Measurements from ENCODE around the gene VTI1A. TPM values are rescaled to one million over a fixed set of nuclear protein-coding genes. Genes with fewer than 3 reads are reported as not detected.

VTI1A gene
- total RNA-seq, 4 donors from 2014 or later, result 27.0 to 61.3 (median 49.8) TPM

DNA sequence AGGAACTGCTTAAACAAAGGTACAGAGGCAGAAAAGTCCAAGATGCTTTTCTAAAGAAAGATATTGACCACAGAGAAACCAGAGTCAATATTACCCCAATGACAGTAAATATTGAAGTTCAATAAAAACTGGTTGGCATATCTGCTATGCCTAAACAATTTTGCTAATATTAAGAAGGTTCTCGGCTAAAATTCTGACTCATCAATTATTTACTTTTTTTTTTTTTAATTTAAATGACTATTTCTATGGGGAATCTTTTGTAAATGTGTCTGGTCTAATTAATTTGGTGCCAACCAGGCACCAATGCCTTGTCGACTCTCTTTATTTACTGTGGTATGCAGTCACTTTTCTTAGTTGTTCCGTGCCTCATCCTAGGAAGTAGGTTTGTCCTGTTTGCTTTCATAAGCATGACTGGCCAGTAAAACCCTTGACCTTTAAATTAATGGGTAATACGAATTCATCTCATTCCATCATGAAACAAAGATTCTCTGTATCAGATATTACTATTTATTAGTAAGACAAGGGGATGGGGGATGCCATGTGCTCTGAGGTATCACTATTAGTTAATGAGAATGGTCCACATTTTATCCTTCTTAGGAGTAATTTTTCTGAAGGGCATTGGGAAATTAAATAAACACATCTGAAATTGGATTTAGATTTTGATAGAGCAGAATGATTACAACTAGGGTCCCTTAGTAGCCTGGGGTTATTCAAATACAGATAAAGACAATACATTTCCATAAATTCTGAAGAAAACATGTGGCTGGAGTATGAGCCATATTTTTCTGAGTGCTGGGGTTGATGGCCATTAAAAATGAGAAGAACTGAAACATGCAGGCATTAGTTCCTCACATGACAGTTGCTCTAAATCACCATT, 154.4 kb downstream of the VTI1A start:
- Histone ChIP-seq H3K27ac (no peak overlapping the region), H3K4me3 (no peak overlapping the region), H3K9me3 (no peaks in the 10 kb centered on the region), H3K27me3 (no peaks in the 10 kb centered on the region), H3K4me1 (no peaks in the 10 kb centered on the region), H3K36me3 (no peaks in the 10 kb centered on the region)
- TF ChIP-seq, protein P1, sequence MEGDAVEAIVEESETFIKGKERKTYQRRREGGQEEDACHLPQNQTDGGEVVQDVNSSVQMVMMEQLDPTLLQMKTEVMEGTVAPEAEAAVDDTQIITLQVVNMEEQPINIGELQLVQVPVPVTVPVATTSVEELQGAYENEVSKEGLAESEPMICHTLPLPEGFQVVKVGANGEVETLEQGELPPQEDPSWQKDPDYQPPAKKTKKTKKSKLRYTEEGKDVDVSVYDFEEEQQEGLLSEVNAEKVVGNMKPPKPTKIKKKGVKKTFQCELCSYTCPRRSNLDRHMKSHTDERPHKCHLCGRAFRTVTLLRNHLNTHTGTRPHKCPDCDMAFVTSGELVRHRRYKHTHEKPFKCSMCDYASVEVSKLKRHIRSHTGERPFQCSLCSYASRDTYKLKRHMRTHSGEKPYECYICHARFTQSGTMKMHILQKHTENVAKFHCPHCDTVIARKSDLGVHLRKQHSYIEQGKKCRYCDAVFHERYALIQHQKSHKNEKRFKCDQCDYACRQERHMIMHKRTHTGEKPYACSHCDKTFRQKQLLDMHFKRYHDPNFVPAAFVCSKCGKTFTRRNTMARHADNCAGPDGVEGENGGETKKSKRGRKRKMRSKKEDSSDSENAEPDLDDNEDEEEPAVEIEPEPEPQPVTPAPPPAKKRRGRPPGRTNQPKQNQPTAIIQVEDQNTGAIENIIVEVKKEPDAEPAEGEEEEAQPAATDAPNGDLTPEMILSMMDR (IDR thresholded peaks at IDR 0.05), result no peak
- no peak for TF ChIP-seq POLR2A (IDR thresholded peaks at IDR 0.05)
- WGBS, 2 donors, result 82 to 87% methylated on average over 4 of the region's 4 CpGs
- intact Hi-C loops (cut with DNase I), result no loop called here
- DNase-seq, result no peak

GRCh38 chr10:112603062-112603461, 156.0 kb downstream of the VTI1A start:
- 70 to 91% methylated on average over 2 of the region's 2 CpGs for WGBS, 2 donors
- H3K27me3 ChIP-seq, result no peaks in the 10 kb centered on the region
- DNase-seq, result no peak
- intact Hi-C loops (cut with DNase I), result no loop called here
- no peak overlapping the region for H3K4me3 ChIP-seq
- H3K4me1 ChIP-seq, result no peaks in the 10 kb centered on the region
- no peaks in the 10 kb centered on the region for H3K9me3 ChIP-seq
- no peaks in the 10 kb centered on the region for H3K36me3 ChIP-seq
- TF ChIP-seq POLR2A (IDR thresholded peaks at IDR 0.05), result no peak
- TF ChIP-seq, protein P1 (IDR thresholded peaks at IDR 0.05), result no peak
- H3K27ac ChIP-seq, result no peak overlapping the region

GRCh38 chr10:112605063-112605462, 158.0 kb downstream of the VTI1A start:
- Histone ChIP-seq H3K9me3 (no peaks in the 10 kb centered on the region), H3K36me3 (no peaks in the 10 kb centered on the region), H3K27me3 (no peaks in the 10 kb centered on the region), H3K4me1 (no peaks in the 10 kb centered on the region), H3K27ac (no peak overlapping the region), H3K4me3 (no peak overlapping the region)
- no peak for DNase-seq
- WGBS, 2 donors, result 68 to 78% methylated on average over 4 to 5 of the region's 5 CpGs
- no peak for TF ChIP-seq POLR2A (IDR thresholded peaks at IDR 0.05)
- TF ChIP-seq, protein P1 (IDR thresholded peaks at IDR 0.05), result no peak
- intact Hi-C loops (cut with DNase I), result no loop called here

- 95 to 100% methylated on average over 2 of the region's 2 CpGs for WGBS, 2 donors
- H3K9me3 ChIP-seq, result no peaks in the 10 kb centered on the region
- intact Hi-C loops (cut with DNase I), result no loop called here
- no peak for DNase-seq
- H3K27ac ChIP-seq, result no peak overlapping the region
- no peaks in the 10 kb centered on the region for H3K4me1 ChIP-seq
- H3K27me3 ChIP-seq, result no peaks in the 10 kb centered on the region
- no peaks in the 10 kb centered on the region for H3K36me3 ChIP-seq
- TF ChIP-seq, protein P1 (IDR thresholded peaks at IDR 0.05), result no peak
- no peak for TF ChIP-seq POLR2A (IDR thresholded peaks at IDR 0.05)
- no peak overlapping the region for H3K4me3 ChIP-seq
Observed at GRCh38 chr10:112607506-112607905, 160.5 kb downstream of the VTI1A start.

- whole genome bisulfite sequencing, 2 donors, result 85 to 90% methylated on average over 7 of the region's 7 CpGs
Observed at GRCh38 chr10:112613620-112614019, 166.6 kb downstream of the VTI1A start.

More at GRCh38 chr10:112613620-112614019, 166.6 kb downstream of the VTI1A start:
- DNase-seq, result no peak
- Histone ChIP-seq H3K36me3 (no peaks in the 10 kb centered on the region), H3K4me3 (no peak overlapping the region), H3K27ac (no peak overlapping the region), H3K27me3 (no peaks in the 10 kb centered on the region), H3K4me1 (no peaks in the 10 kb centered on the region), H3K9me3 (no peaks in the 10 kb centered on the region)
- TF ChIP-seq POLR2A (IDR thresholded peaks at IDR 0.05), result no peak
- TF ChIP-seq, protein P1 (IDR thresholded peaks at IDR 0.05), result no peak
- intact Hi-C loops (cut with DNase I), result no loop called here

Measured in esophagus squamous epithelium (tissue), 5 donors.